PFSK-1 (cell line): ENCODE data around the gene RFTN1.

Source experiments
- POLR2AphosphoS5 ChIP-seq: IDR thresholded peaks from 2 replicates; pipeline ENCODE4 v1.6.1; 2012; ENCODE audit warnings: low read depth, mild to moderate bottlenecking, control low read depth, low read length, moderate library complexity
- REST ChIP-seq, 2 experiments: IDR thresholded peaks; 2 replicates each; pipeline versions ENCODE4 v1.6.1 to v1.8.0; 2011 to 2012; ENCODE audit warnings: low read depth in 2 of 2, low read length in 2 of 2, control low read depth in 1 of 2, inconsistent platforms in 1 of 2, mild to moderate bottlenecking in 1 of 2, moderate library complexity in 1 of 2; ENCODE audit not compliant: insufficient read depth in 1 of 2
- SIN3A ChIP-seq: IDR thresholded peaks from 2 replicates; pipeline ENCODE4 v1.6.1; 2012; ENCODE audit warnings: mild to moderate bottlenecking, low read length, moderate library complexity, borderline replicate concordance; ENCODE audit not compliant: insufficient read depth
- TAF1 ChIP-seq: IDR thresholded peaks from 2 replicates; pipeline ENCODE4 v1.6.1; 2012; ENCODE audit warnings: low read length, control low read depth, borderline replicate concordance; ENCODE audit not compliant: insufficient read depth

- TF ChIP-seq TAF1: no peak
- no peak for TF ChIP-seq SIN3A
- TF ChIP-seq POLR2AphosphoS5: no peak
- TF ChIP-seq REST (IDR thresholded peaks at IDR 0.05; ENCODE audit: insufficient read depth in 1 of 2, low read depth in 2 of 2, low read length in 2 of 2): no peak
These were observed 227.3 kb downstream of the RFTN1 start for GRCh38 chr3:16286161-16286560.
